Type B pancreatic cell (in vitro differentiated cells): ENCODE results near the gene DST. TPM values are rescaled to one million over a fixed set of nuclear protein-coding genes. Genes with fewer than 3 reads are reported as not detected.

Experiments used
- DNase-seq: peaks from one replicate; pipeline ENCODE4 v3.0.0; 2021; ENCODE audit warnings: mixed read lengths; ENCODE audit not compliant: unreplicated experiment; ENCODE audit errors: extremely low spot score
- H3K27ac Mint-ChIP-seq: 2 replicates; pipeline ENCODE4 v1.8.0; 2021; ENCODE audit warnings: mild to moderate bottlenecking, mixed read lengths
- H3K27me3 Mint-ChIP-seq: 2 replicates; pipeline ENCODE4 v1.8.0; 2021; ENCODE audit warnings: mixed read lengths
- H3K36me3 Mint-ChIP-seq: 2 replicates; pipeline ENCODE4 v1.8.0; 2021; ENCODE audit warnings: mixed read lengths
- H3K4me1 Mint-ChIP-seq: one replicate; pipeline ENCODE4 v1.8.0; 2021; ENCODE audit warnings: mixed read lengths; ENCODE audit not compliant: unreplicated experiment
- H3K4me3 Mint-ChIP-seq: 2 replicates; pipeline ENCODE4 v1.8.0; 2021; ENCODE audit warnings: mild to moderate bottlenecking, mixed read lengths
- H3K9me3 Mint-ChIP-seq: 2 replicates; pipeline ENCODE4 v1.8.0; 2021; ENCODE audit warnings: mixed read lengths
- total RNA-seq: library from RNA; stranded (reverse); gene quantifications from 2 replicates; pipeline ENCODE4 v1.2.1, GENCODE V29; 2021; ENCODE audit warnings: low replicate concordance
- TF ChIP-seq, protein P1 (sequence below): fragments of 200-600 bp; sonication (generic); conservative IDR thresholded peaks from 2 replicates; pipeline ENCODE4 v1.5.0; 2021; ENCODE audit warnings: antibody characterized with exemption, mild to moderate bottlenecking

Gene DST
- total RNA-seq, 1 donor from 2014 or later = 116 TPM

- TF ChIP-seq, protein P1, sequence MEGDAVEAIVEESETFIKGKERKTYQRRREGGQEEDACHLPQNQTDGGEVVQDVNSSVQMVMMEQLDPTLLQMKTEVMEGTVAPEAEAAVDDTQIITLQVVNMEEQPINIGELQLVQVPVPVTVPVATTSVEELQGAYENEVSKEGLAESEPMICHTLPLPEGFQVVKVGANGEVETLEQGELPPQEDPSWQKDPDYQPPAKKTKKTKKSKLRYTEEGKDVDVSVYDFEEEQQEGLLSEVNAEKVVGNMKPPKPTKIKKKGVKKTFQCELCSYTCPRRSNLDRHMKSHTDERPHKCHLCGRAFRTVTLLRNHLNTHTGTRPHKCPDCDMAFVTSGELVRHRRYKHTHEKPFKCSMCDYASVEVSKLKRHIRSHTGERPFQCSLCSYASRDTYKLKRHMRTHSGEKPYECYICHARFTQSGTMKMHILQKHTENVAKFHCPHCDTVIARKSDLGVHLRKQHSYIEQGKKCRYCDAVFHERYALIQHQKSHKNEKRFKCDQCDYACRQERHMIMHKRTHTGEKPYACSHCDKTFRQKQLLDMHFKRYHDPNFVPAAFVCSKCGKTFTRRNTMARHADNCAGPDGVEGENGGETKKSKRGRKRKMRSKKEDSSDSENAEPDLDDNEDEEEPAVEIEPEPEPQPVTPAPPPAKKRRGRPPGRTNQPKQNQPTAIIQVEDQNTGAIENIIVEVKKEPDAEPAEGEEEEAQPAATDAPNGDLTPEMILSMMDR = no peak
- Mint-ChIP-seq H3K36me3 (peaks cover 30% of the 10 kb centered on the region), H3K4me1 (no peaks in the 10 kb centered on the region), H3K27me3 (no peaks in the 10 kb centered on the region), H3K4me3 (no peak overlapping the region), H3K9me3 (no peaks in the 10 kb centered on the region), H3K27ac (no peak overlapping the region)
- no peak for DNase-seq
Observed at GRCh38 chr6:56601390-56601789, 41.3 kb downstream of the DST start.

- H3K9me3 Mint-ChIP-seq = no peaks in the 10 kb centered on the region
- no peak for DNase-seq
- H3K27me3 Mint-ChIP-seq = no peaks in the 10 kb centered on the region
- TF ChIP-seq, protein P1 = peak; percentile 77
- no peaks in the 10 kb centered on the region for H3K4me1 Mint-ChIP-seq
- H3K27ac Mint-ChIP-seq = no peak overlapping the region
- no peak overlapping the region for H3K4me3 Mint-ChIP-seq
- H3K36me3 Mint-ChIP-seq = peaks cover 26% of the 10 kb centered on the region
Observed at GRCh38 chr6:56595490-56596122, 47.1 kb downstream of the DST start.

DNA sequence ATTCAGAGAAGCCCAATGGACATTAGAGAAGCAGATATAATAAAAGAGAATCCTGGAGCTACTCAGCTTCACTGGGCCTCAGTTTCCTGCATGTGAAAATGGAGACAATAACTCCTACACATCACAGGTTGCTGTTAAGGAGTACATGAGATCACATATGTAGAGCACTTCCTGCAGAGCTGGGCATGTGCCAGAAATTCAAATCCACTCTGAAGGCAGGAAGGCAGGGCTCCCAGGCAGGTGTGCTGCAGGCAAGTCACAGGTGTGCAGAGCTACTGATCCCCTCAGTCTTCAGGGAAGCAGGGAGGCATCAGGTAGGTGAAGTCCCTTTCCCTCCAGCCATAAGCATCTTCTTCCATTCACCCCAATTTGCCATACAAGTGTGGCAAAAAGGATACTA, 48.0 kb downstream of the DST start:
- TF ChIP-seq, protein P1 = no peak
- no peaks in the 10 kb centered on the region for H3K9me3 Mint-ChIP-seq
- H3K4me3 Mint-ChIP-seq = no peak overlapping the region
- DNase-seq = no peak
- H3K36me3 Mint-ChIP-seq = peaks cover 18% of the 10 kb centered on the region
- H3K27ac Mint-ChIP-seq = no peak overlapping the region
- no peaks in the 10 kb centered on the region for H3K27me3 Mint-ChIP-seq
- H3K4me1 Mint-ChIP-seq = no peaks in the 10 kb centered on the region

DNA sequence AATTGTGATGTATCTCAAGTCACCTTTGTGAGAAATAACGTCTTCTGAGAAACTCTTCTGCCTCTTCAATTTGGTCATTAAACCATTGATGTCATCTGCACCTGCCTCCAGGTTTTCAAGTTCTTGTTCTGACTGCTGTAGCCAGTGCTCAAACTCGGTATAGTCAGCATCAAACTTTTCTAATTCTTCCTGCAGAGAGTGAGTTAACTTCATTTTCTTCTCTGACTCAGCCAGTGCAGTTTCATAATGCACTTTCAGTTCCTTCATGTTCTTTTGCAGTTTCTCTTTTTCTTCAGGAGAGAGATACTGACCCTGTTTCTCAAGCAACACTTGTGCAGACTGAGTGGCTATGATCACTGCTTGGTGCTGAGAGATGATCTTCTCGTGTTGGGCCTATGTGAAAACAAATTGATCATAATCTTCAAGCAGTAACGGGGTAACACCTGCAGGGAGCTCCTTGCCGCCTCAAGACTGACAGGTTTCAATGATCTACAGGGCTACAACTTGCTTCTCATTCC, 48.8 kb downstream of the DST start:
- H3K27me3 Mint-ChIP-seq = no peaks in the 10 kb centered on the region
- no peaks in the 10 kb centered on the region for H3K9me3 Mint-ChIP-seq
- TF ChIP-seq, protein P1 = no peak
- H3K27ac Mint-ChIP-seq = no peak overlapping the region
- H3K4me1 Mint-ChIP-seq = no peaks in the 10 kb centered on the region
- DNase-seq = no peak
- H3K4me3 Mint-ChIP-seq = no peak overlapping the region
- H3K36me3 Mint-ChIP-seq = peaks cover 18% of the 10 kb centered on the region

GRCh38 chr6:56582236-56582635, 60.5 kb downstream of the DST start:
- Mint-ChIP-seq H3K36me3 (peaks cover 4% of the 10 kb centered on the region), H3K27ac (no peak overlapping the region), H3K27me3 (no peaks in the 10 kb centered on the region), H3K9me3 (no peaks in the 10 kb centered on the region), H3K4me3 (no peak overlapping the region), H3K4me1 (no peaks in the 10 kb centered on the region)
- no peak for DNase-seq
- TF ChIP-seq, protein P1 = no peak
